SU-DHL-6 (cell line): ENCODE data around the gene TIAM2.

Experiments
- H2AFZ ChIP-seq: fragments of 200-600 bp; sonication (generic); 2 replicates; pipeline ENCODE4 v1.6.1; 2014; ENCODE audit warnings: low read depth, mild to moderate bottlenecking, moderate library complexity, mixed read lengths, antibody characterized with exemption, low read length; ENCODE audit not compliant: severe bottlenecking
- H3F3A ChIP-seq: fragments of 200-600 bp; shearing (Covaris generic); 2 replicates; pipeline ENCODE4 v1.6.0; 2016; ENCODE audit warnings: antibody characterized with exemption, mild to moderate bottlenecking; ENCODE audit not compliant: insufficient read depth
- H3K27ac ChIP-seq: fragments of 200-600 bp; sonication (generic); 2 replicates; pipeline ENCODE4 v1.5.1; 2016; ENCODE audit warnings: low read depth, mild to moderate bottlenecking, low read length, moderate library complexity, mixed read lengths
- H3K27me3 ChIP-seq: fragments of 200-600 bp; sonication (generic), shearing (Covaris generic); 2 replicates; pipeline ENCODE4 v1.6.0; 2014; ENCODE audit warnings: mild to moderate bottlenecking, low read length
- H3K36me3 ChIP-seq: fragments of 200-600 bp; sonication (generic); 2 replicates; pipeline ENCODE4 v1.6.1; 2014; ENCODE audit warnings: mild to moderate bottlenecking, low read length, mixed read lengths
- H3K4me2 ChIP-seq: fragments of 300-600, 200-600 bp; shearing (Covaris generic), sonication (generic); 2 replicates; pipeline ENCODE4 v1.6.0; 2014; ENCODE audit warnings: low read length, low read depth, mild to moderate bottlenecking; ENCODE audit not compliant: poor library complexity, severe bottlenecking
- H3K4me3 ChIP-seq: fragments of 200-600 bp; sonication (generic); 2 replicates; pipeline ENCODE4 v1.5.1; 2014; ENCODE audit warnings: antibody characterized with exemption, low read length, mild to moderate bottlenecking, mixed read lengths; ENCODE audit not compliant: insufficient read depth, poor library complexity, severe bottlenecking
- H3K79me2 ChIP-seq: fragments of 200-600 bp; sonication (generic); 2 replicates; pipeline ENCODE4 v1.6.1; 2014; ENCODE audit warnings: mild to moderate bottlenecking, low read length, moderate library complexity; ENCODE audit not compliant: insufficient read depth
- H3K9ac ChIP-seq: fragments of 200-600 bp; sonication (generic); 2 replicates; pipeline ENCODE4 v1.7.0; 2014; ENCODE audit warnings: mild to moderate bottlenecking, low read length
- H3K9me2 ChIP-seq: fragments of 200-600 bp; sonication (generic); replicated peaks from 2 replicates; pipeline ENCODE4 v1.6.1; 2014; ENCODE audit warnings: low read length; ENCODE audit not compliant: insufficient read depth
- H3K9me3 ChIP-seq: fragments of 200-600 bp; sonication (generic); 2 replicates; pipeline ENCODE4 v1.6.1; 2014; ENCODE audit warnings: low read length, mixed read lengths; ENCODE audit not compliant: insufficient read depth
- H4K20me1 ChIP-seq: fragments of 200-600 bp; sonication (generic); 2 replicates; pipeline ENCODE4 v1.6.1; 2014; ENCODE audit warnings: low read depth, mild to moderate bottlenecking, antibody characterized with exemption, low read length, moderate library complexity, mixed read lengths
- EZH2phosphoT487 ChIP-seq: fragments of 200-600 bp; sonication (generic), shearing (Covaris generic); conservative IDR thresholded peaks from 2 replicates; pipeline ENCODE4 v1.6.1; 2018; ENCODE audit warnings: mild to moderate bottlenecking, antibody characterized with exemption, low read length, moderate library complexity, mixed read lengths
- TF ChIP-seq, protein P1 (sequence below): fragments of 200-600 bp; sonication (generic); IDR thresholded peaks from one replicate; pipeline ENCODE4 v1.5.1; 2017; ENCODE audit warnings: antibody characterized with exemption, mild to moderate bottlenecking, low read length, moderate library complexity; ENCODE audit not compliant: insufficient read depth, poor library complexity, severe bottlenecking

The TIAM2 gene

DNA sequence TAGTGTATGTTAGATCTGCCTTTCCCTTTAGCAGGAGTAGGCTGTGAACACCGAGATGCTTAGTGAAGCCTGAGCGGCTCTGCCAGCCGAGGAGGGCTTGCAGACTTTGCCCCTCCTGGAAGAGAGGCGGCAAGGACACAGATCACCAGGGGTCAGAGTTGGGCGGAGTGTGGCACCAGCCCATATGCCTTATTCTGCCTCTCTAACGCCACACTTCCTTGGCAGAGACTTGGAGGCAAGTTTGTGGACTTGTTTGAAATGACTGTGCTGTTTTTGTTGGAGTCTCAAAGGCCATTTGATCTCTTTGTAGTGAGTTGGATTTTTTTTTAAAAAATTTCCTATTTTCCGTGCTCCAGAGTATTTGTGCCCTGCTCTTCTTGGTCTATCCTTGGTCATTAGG is 224.2 kb downstream of the TIAM2 start:
- no peak overlapping the region for H2AFZ ChIP-seq
- H3K9me3 ChIP-seq = no peaks in the 10 kb centered on the region
- no peaks in the 10 kb centered on the region for H4K20me1 ChIP-seq
- H3K9me2 ChIP-seq = no peaks in the 10 kb centered on the region
- peaks cover 2% of the 10 kb centered on the region; the same call in 1 of the 2 replicates for H3F3A ChIP-seq
- H3K27ac ChIP-seq = no peak overlapping the region
- H3K4me3 ChIP-seq = no peak overlapping the region
- peaks cover 21% of the 10 kb centered on the region for H3K79me2 ChIP-seq
- H3K27me3 ChIP-seq = no peaks in the 10 kb centered on the region
- no peak overlapping the region for H3K4me2 ChIP-seq
- H3K36me3 ChIP-seq = no peaks in the 10 kb centered on the region
- H3K9ac ChIP-seq = no peak overlapping the region
- no peak for TF ChIP-seq EZH2phosphoT487
- TF ChIP-seq, protein P1, sequence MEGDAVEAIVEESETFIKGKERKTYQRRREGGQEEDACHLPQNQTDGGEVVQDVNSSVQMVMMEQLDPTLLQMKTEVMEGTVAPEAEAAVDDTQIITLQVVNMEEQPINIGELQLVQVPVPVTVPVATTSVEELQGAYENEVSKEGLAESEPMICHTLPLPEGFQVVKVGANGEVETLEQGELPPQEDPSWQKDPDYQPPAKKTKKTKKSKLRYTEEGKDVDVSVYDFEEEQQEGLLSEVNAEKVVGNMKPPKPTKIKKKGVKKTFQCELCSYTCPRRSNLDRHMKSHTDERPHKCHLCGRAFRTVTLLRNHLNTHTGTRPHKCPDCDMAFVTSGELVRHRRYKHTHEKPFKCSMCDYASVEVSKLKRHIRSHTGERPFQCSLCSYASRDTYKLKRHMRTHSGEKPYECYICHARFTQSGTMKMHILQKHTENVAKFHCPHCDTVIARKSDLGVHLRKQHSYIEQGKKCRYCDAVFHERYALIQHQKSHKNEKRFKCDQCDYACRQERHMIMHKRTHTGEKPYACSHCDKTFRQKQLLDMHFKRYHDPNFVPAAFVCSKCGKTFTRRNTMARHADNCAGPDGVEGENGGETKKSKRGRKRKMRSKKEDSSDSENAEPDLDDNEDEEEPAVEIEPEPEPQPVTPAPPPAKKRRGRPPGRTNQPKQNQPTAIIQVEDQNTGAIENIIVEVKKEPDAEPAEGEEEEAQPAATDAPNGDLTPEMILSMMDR = no peak

DNA sequence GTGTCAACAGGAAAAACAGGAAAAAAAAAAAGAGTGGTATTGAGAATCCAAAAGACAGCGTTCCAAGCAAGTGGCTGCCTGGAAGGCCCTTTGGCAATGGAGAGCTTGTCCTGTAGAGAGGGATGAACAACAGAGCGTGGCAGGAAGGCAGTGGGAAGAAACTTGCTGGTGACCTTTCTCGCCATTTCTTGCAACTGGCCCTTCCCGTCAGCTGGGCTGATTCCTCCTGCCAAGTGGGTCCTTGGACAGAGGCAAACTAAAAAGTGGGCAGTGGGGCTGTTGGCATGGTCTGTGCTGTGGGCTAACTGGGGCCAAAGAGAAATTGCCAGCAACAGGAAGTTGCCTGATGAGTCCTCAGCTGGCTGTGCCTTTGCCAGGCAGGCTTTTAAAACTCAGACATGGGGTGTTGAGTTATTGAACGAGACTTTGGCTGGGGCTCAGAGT is 224.8 kb downstream of the TIAM2 start:
- H3F3A ChIP-seq = no peaks in the 10 kb centered on the region
- no peak overlapping the region for H3K4me2 ChIP-seq
- TF ChIP-seq EZH2phosphoT487 = no peak
- TF ChIP-seq, protein P1 = no peak
- H2AFZ ChIP-seq = no peak overlapping the region
- H3K27me3 ChIP-seq = no peaks in the 10 kb centered on the region
- H3K9ac ChIP-seq = no peak overlapping the region
- no peaks in the 10 kb centered on the region for H3K9me3 ChIP-seq
- no peak overlapping the region for H3K4me3 ChIP-seq
- H3K79me2 ChIP-seq = peaks cover 21% of the 10 kb centered on the region
- no peaks in the 10 kb centered on the region for H4K20me1 ChIP-seq
- H3K36me3 ChIP-seq = no peaks in the 10 kb centered on the region
- no peaks in the 10 kb centered on the region for H3K9me2 ChIP-seq
- H3K27ac ChIP-seq = no peak overlapping the region

DNA sequence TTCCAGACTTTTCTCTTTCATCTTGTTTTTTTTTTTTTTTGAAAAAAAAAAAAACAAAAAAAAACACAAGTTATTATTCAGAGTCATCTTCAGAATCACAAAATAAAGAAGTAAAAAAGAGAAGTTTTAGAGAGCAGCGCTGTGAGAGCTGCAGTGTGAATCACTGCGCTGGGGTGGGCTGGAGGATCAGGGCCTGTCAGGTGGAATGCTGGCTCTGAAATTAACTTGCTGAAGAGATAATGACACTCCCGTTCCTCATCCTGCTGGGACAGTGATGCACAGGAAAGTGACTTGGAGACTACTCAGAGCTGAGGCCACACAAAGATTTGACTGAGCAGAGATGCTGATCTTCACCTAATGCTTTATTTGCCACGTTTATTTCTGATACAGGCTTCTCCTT is 226.0 kb downstream of the TIAM2 start:
- TF ChIP-seq, protein P1 = no peak
- TF ChIP-seq EZH2phosphoT487 = no peak
- Histone ChIP-seq H3K9ac (no peak overlapping the region), H4K20me1 (no peaks in the 10 kb centered on the region), H2AFZ (no peak overlapping the region), H3K36me3 (no peaks in the 10 kb centered on the region; the same call in 1 of the 2 replicates), H3K27me3 (no peaks in the 10 kb centered on the region), H3K9me3 (no peaks in the 10 kb centered on the region), H3F3A (no peaks in the 10 kb centered on the region), H3K79me2 (peaks cover 25% of the 10 kb centered on the region), H3K4me2 (no peak overlapping the region), H3K4me3 (no peak overlapping the region), H3K9me2 (no peaks in the 10 kb centered on the region), H3K27ac (no peak overlapping the region)
